ENCODE measurements around the gene TMEM161B.
A peak's percentile ranks its signal among the peaks of the same experiment; 100 is the strongest.
"Not testable (repeated sequence)": the region's sequence is repeated elsewhere in the genome, so short reads cannot be mapped to it uniquely, and the experiment has no call there.

The TMEM161B gene

GRCh38 chr5:88248743-88249540, 19.7 kb downstream of the TMEM161B start:
- no peak for DNase-seq

GRCh38 chr5:88248094-88248493, 20.6 kb downstream of the TMEM161B start:
- DNase-seq = no peak

- no peak for DNase-seq
Observed at GRCh38 chr5:88245893-88246244, 22.8 kb downstream of the TMEM161B start.

GRCh38 chr5:88245241-88245892, 23.3 kb downstream of the TMEM161B start:
- no peak for DNase-seq

GRCh38 chr5:88244686-88245085, 24.0 kb downstream of the TMEM161B start:
- DNase-seq = no peak

GRCh38 chr5:88243493-88243892, 25.2 kb downstream of the TMEM161B start:
- DNase-seq = not testable (repeated sequence)

- no peak for DNase-seq
Observed at GRCh38 chr5:88238732-88239131, 29.9 kb downstream of the TMEM161B start.

- DNase-seq = no peak
Observed at GRCh38 chr5:88236866-88237642, 31.6 kb downstream of the TMEM161B start.

GRCh38 chr5:88235828-88236227, 32.8 kb downstream of the TMEM161B start:
- no peak for DNase-seq

- DNase-seq = no peak
Observed at GRCh38 chr5:88235346-88235745, 33.3 kb downstream of the TMEM161B start.

GRCh38 chr5:88230546-88231066, 38.0 kb downstream of the TMEM161B start:
- no peak for DNase-seq

- DNase-seq = no peak
Observed at GRCh38 chr5:88226881-88227450, 41.7 kb downstream of the TMEM161B start.

GRCh38 chr5:88214655-88215054, 54.0 kb downstream of the TMEM161B start:
- DNase-seq = no peak

- DNase-seq = no peak
Observed at GRCh38 chr5:88207575-88207974, 61.1 kb downstream of the TMEM161B start.

- DNase-seq = peak; percentile 77
Observed at GRCh38 chr5:88203981-88204750, 64.5 kb downstream of the TMEM161B start.

GRCh38 chr5:88195636-88196035, 73.0 kb downstream of the TMEM161B start:
- DNase-seq = no peak

- DNase-seq = no peak
Observed at GRCh38 chr5:88193896-88194295, 74.7 kb downstream of the TMEM161B start.

- peak; percentile 70 for DNase-seq
Observed at GRCh38 chr5:88190106-88190834, 78.4 kb downstream of the TMEM161B start.

- DNase-seq = not testable (repeated sequence)
Observed at GRCh38 chr5:88189484-88189883, 79.2 kb downstream of the TMEM161B start.

GRCh38 chr5:88188458-88189132, 80.0 kb downstream of the TMEM161B start:
- DNase-seq = no peak

- no peak for DNase-seq
Observed at GRCh38 chr5:88183255-88183654, 85.4 kb downstream of the TMEM161B start.
